WTC11 (cell line): ENCODE data around the gene FLT4. TPM values are rescaled to one million over a fixed set of nuclear protein-coding genes. Genes with fewer than 3 reads are reported as not detected.

Experiments used
- ATAC-seq: fragments of 200-7000 bp; cut with Tn5 transposase; 2 replicates; pipeline ENCODE4 v1.10.0; 2021; ENCODE audit warnings: mild to moderate bottlenecking, moderate library complexity
- CTCF ChIA-PET: fragments of 300-600 bp; sonication (Branson Sonifier 250); formaldehyde crosslinking; loops from one replicate; lab custom pipeline; 2021; ENCODE audit warnings: antibody characterized with exemption; lab: Charles Lee
- POLR2A ChIA-PET: fragments of 350-600 bp; sonication (Branson Sonifier 250); formaldehyde crosslinking; loops from one replicate; lab custom pipeline; 2021; ENCODE audit warnings: antibody characterized with exemption; lab: Charles Lee
- DNase-seq: peaks from one replicate; pipeline ENCODE4 v3.0.0; 2021; ENCODE audit warnings: low spot score
- H3K27ac Mint-ChIP-seq: 2 replicates; pipeline ENCODE4 v1.8.0; 2021; ENCODE audit warnings: mixed read lengths
- H3K27me3 Mint-ChIP-seq: 2 replicates; pipeline ENCODE4 v1.8.0; 2021; ENCODE audit warnings: low read depth, mild to moderate bottlenecking, moderate library complexity, mixed read lengths
- H3K36me3 Mint-ChIP-seq: 2 replicates; pipeline ENCODE4 v1.8.0; 2021; ENCODE audit warnings: mixed read lengths
- H3K4me1 Mint-ChIP-seq: 2 replicates; pipeline ENCODE4 v1.8.0; 2022; ENCODE audit warnings: mixed read lengths
- H3K4me3 Mint-ChIP-seq: 2 replicates; pipeline ENCODE4 v1.8.0; 2021; ENCODE audit warnings: mild to moderate bottlenecking, moderate library complexity, mixed read lengths
- H3K9me3 Mint-ChIP-seq: 2 replicates; pipeline ENCODE4 v1.8.0; 2021; ENCODE audit warnings: mixed read lengths
- ATF1 ChIP-seq: sonication (generic); formaldehyde crosslinking; IDR thresholded peaks from 2 replicates; pipeline ENCODE4 v1.8.1; 2023; ENCODE audit warnings: mild to moderate bottlenecking, moderate library complexity, missing genetic modification reagents
- CREB1 ChIP-seq: sonication (generic); formaldehyde crosslinking; IDR thresholded peaks from 2 replicates; pipeline ENCODE4 v1.8.0; 2023; ENCODE audit warnings: mild to moderate bottlenecking, missing genetic modification reagents
- E2F1 ChIP-seq: sonication (generic); formaldehyde crosslinking; IDR thresholded peaks from 2 replicates; pipeline ENCODE4 v1.8.0; 2022; ENCODE audit warnings: mild to moderate bottlenecking, missing genetic modification reagents
- FOXK1 ChIP-seq: sonication (generic); formaldehyde crosslinking; IDR thresholded peaks from 2 replicates; pipeline ENCODE4 v1.8.0; 2022; ENCODE audit warnings: mild to moderate bottlenecking, moderate library complexity, missing genetic modification reagents
- GTF2I ChIP-seq: fragments of 250-450 bp; sonication (Bioruptor Pico); conservative IDR thresholded peaks from 2 replicates; pipeline ENCODE4 v1.4.0; 2021; ENCODE audit warnings: mild to moderate bottlenecking
- HMGA2 ChIP-seq: fragments of 250-450 bp; sonication (Bioruptor Pico); IDR thresholded peaks from 2 replicates; pipeline ENCODE4 v1.4.0; 2021; ENCODE audit warnings: mild to moderate bottlenecking, moderate library complexity
- IRF2 ChIP-seq: sonication (generic); formaldehyde crosslinking; IDR thresholded peaks from 2 replicates; pipeline ENCODE4 v1.8.0; 2022; ENCODE audit warnings: low read depth, missing genetic modification reagents, borderline replicate concordance
- NR3C1 ChIP-seq: sonication (generic); formaldehyde crosslinking; conservative IDR thresholded peaks from 2 replicates; pipeline ENCODE4 v1.8.1; 2023; ENCODE audit warnings: low read depth, mild to moderate bottlenecking, missing genetic modification reagents
- RELA ChIP-seq: sonication (generic); formaldehyde crosslinking; IDR thresholded peaks from 2 replicates; pipeline ENCODE4 v1.8.1; 2022; ENCODE audit warnings: missing genetic modification reagents, mild to moderate bottlenecking, borderline replicate concordance
- SMAD3 ChIP-seq: sonication (generic); formaldehyde crosslinking; IDR thresholded peaks from 2 replicates; pipeline ENCODE4 v1.8.0; 2022; ENCODE audit warnings: missing genetic modification reagents, mild to moderate bottlenecking, borderline replicate concordance
- USF2 ChIP-seq: sonication (generic); formaldehyde crosslinking; IDR thresholded peaks from 2 replicates; pipeline ENCODE4 v1.8.1; 2023; ENCODE audit warnings: mild to moderate bottlenecking, missing genetic modification reagents, moderate library complexity
- ZBTB43 ChIP-seq: sonication (generic); formaldehyde crosslinking; IDR thresholded peaks from 2 replicates; pipeline ENCODE4 v1.8.1; 2023; ENCODE audit warnings: mild to moderate bottlenecking, missing genetic modification reagents
- ZMAT4 ChIP-seq: fragments of 250-450 bp; sonication (Bioruptor Pico); IDR thresholded peaks from 2 replicates; pipeline ENCODE4 v1.9.0; 2021; ENCODE audit warnings: mild to moderate bottlenecking
- ZNF423 ChIP-seq: fragments of 250-450 bp; sonication (Bioruptor Pico); IDR thresholded peaks from 2 replicates; pipeline ENCODE4 v2.1.2; 2022; ENCODE audit warnings: mild to moderate bottlenecking, moderate library complexity
- total RNA-seq: library from RNA; stranded (reverse); gene quantifications from 3 replicates; pipeline ENCODE4 v1.2.3, GENCODE V29; 2021
- TF ChIP-seq, protein P1 (sequence below): sonication (generic); formaldehyde crosslinking; IDR thresholded peaks from 2 replicates; pipeline ENCODE4 v1.8.1; 2023; ENCODE audit warnings: mild to moderate bottlenecking, moderate library complexity, missing genetic modification reagents
- TF ChIP-seq, protein P2 (sequence below): fragments of 250-450 bp; sonication (Bioruptor Pico); IDR thresholded peaks from 2 replicates; pipeline ENCODE4 v1.9.0; 2021; ENCODE audit warnings: moderate library complexity, mild to moderate bottlenecking, inconsistent platforms, borderline replicate concordance
- TF ChIP-seq, protein P3 (sequence below): sonication (generic); formaldehyde crosslinking; IDR thresholded peaks from 2 replicates; pipeline ENCODE4 v1.8.1; 2023; ENCODE audit warnings: mild to moderate bottlenecking, missing genetic modification reagents, borderline replicate concordance
- TF ChIP-seq, protein P4 (sequence below): sonication (generic); formaldehyde crosslinking; IDR thresholded peaks from 2 replicates; pipeline ENCODE4 v1.8.1; 2023; ENCODE audit warnings: mild to moderate bottlenecking, missing genetic modification reagents

FLT4 gene
- total RNA-seq, 1 experiment from 2014 or later, result 12.4 TPM

GRCh38 chr5:180639741-180640610, 9.4 kb downstream of the FLT4 start:
- no peak for ATAC-seq
- H3K4me1 Mint-ChIP-seq, result no peaks in the 10 kb centered on the region
- CTCF ChIA-PET, result interaction anchor here (1.2 to 4.1 kb wide), 2 partner anchors 9 to 21 kb away, joined by 3 to 30 read pairs; partner anchors contain the start of gene FLT4
- no peaks in the 10 kb centered on the region for H3K27me3 Mint-ChIP-seq
- POLR2A ChIA-PET, result no interaction called here
- no peak overlapping the region for H3K4me3 Mint-ChIP-seq
- H3K36me3 Mint-ChIP-seq, result no peaks in the 10 kb centered on the region
- no peak for TF ChIP-seq ZBTB43 (CRISPR knock-in tag)
- TF ChIP-seq E2F1, result no peak
- TF ChIP-seq, protein P1, sequence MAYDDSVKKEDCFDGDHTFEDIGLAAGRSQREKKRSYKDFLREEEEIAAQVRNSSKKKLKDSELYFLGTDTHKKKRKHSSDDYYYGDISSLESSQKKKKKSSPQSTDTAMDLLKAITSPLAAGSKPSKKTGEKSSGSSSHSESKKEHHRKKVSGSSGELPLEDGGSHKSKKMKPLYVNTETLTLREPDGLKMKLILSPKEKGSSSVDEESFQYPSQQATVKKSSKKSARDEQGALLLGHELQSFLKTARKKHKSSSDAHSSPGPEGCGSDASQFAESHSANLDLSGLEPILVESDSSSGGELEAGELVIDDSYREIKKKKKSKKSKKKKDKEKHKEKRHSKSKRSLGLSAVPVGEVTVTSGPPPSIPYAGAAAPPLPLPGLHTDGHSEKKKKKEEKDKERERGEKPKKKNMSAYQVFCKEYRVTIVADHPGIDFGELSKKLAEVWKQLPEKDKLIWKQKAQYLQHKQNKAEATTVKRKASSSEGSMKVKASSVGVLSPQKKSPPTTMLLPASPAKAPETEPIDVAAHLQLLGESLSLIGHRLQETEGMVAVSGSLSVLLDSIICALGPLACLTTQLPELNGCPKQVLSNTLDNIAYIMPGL (CRISPR knock-in tag), result no peak
- TF ChIP-seq RELA (CRISPR knock-in tag), result no peak
- TF ChIP-seq, protein P2, sequence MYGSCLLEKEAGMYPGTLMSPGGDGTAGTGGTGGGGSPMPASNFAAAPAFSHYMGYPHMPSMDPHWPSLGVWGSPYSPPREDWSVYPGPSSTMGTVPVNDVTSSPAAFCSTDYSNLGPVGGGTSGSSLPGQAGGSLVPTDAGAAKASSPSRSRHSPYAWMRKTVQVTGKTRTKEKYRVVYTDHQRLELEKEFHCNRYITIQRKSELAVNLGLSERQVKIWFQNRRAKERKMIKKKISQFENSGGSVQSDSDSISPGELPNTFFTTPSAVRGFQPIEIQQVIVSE, result no peak
- TF ChIP-seq, protein P3, sequence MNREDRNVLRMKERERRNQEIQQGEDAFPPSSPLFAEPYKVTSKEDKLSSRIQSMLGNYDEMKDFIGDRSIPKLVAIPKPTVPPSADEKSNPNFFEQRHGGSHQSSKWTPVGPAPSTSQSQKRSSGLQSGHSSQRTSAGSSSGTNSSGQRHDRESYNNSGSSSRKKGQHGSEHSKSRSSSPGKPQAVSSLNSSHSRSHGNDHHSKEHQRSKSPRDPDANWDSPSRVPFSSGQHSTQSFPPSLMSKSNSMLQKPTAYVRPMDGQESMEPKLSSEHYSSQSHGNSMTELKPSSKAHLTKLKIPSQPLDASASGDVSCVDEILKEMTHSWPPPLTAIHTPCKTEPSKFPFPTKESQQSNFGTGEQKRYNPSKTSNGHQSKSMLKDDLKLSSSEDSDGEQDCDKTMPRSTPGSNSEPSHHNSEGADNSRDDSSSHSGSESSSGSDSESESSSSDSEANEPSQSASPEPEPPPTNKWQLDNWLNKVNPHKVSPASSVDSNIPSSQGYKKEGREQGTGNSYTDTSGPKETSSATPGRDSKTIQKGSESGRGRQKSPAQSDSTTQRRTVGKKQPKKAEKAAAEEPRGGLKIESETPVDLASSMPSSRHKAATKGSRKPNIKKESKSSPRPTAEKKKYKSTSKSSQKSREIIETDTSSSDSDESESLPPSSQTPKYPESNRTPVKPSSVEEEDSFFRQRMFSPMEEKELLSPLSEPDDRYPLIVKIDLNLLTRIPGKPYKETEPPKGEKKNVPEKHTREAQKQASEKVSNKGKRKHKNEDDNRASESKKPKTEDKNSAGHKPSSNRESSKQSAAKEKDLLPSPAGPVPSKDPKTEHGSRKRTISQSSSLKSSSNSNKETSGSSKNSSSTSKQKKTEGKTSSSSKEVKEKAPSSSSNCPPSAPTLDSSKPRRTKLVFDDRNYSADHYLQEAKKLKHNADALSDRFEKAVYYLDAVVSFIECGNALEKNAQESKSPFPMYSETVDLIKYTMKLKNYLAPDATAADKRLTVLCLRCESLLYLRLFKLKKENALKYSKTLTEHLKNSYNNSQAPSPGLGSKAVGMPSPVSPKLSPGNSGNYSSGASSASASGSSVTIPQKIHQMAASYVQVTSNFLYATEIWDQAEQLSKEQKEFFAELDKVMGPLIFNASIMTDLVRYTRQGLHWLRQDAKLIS (CRISPR knock-in tag), result no peak
- TF ChIP-seq ZNF423, result no peak
- TF ChIP-seq HMGA2, result no peak
- TF ChIP-seq SMAD3 (CRISPR knock-in tag), result no peak
- TF ChIP-seq NR3C1 (CRISPR knock-in tag), result no peak
- TF ChIP-seq ATF1 (CRISPR knock-in tag), result no peak
- no peak for TF ChIP-seq IRF2 (CRISPR knock-in tag)
- TF ChIP-seq CREB1, result no peak
- no peak for TF ChIP-seq ZMAT4 (CRISPR knock-in tag)
- TF ChIP-seq, protein P4, sequence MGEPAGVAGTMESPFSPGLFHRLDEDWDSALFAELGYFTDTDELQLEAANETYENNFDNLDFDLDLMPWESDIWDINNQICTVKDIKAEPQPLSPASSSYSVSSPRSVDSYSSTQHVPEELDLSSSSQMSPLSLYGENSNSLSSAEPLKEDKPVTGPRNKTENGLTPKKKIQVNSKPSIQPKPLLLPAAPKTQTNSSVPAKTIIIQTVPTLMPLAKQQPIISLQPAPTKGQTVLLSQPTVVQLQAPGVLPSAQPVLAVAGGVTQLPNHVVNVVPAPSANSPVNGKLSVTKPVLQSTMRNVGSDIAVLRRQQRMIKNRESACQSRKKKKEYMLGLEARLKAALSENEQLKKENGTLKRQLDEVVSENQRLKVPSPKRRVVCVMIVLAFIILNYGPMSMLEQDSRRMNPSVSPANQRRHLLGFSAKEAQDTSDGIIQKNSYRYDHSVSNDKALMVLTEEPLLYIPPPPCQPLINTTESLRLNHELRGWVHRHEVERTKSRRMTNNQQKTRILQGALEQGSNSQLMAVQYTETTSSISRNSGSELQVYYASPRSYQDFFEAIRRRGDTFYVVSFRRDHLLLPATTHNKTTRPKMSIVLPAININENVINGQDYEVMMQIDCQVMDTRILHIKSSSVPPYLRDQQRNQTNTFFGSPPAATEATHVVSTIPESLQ (CRISPR knock-in tag), result no peak
- no peak for TF ChIP-seq FOXK1 (CRISPR knock-in tag)
- TF ChIP-seq GTF2I (CRISPR knock-in tag), result no peak
- TF ChIP-seq USF2, result no peak
- no peaks in the 10 kb centered on the region for H3K9me3 Mint-ChIP-seq
- H3K27ac Mint-ChIP-seq, result no peak overlapping the region
- DNase-seq, result peak; percentile 10
